GM23338 (cell line): ENCODE results near the gene MAN1C1. TPM values are rescaled to one million over a fixed set of nuclear protein-coding genes. Genes with fewer than 3 reads are reported as not detected.

Experiments
- ATAC-seq: fragments of 200-7000 bp; cut with Tn5 transposase; 3 replicates; pipeline ENCODE4 v1.9.1; 2020
- DNase-seq: peaks from one replicate; pipeline ENCODE4 v3.0.0-alpha.2; 2015; ENCODE audit warnings: low spot score
- H2AFZ ChIP-seq: fragments of 200-600 bp; sonication (generic); 2 replicates; pipeline ENCODE4 v1.8.0; 2016; ENCODE audit warnings: antibody characterized with exemption, mild to moderate bottlenecking, moderate library complexity
- H3F3A ChIP-seq: fragments of 200-600 bp; sonication (generic); replicated peaks from 2 replicates; pipeline ENCODE4 v1.8.0; 2017; ENCODE audit warnings: antibody characterized with exemption, mixed run types, low read depth
- H3K27ac ChIP-seq: fragments of 200-600 bp; sonication (generic); 2 replicates; pipeline ENCODE4 v1.6.1; 2016; ENCODE audit warnings: low read depth
- H3K27me3 ChIP-seq: fragments of 200-600 bp; sonication (generic); 2 replicates; pipeline ENCODE4 v1.8.0; 2016; ENCODE audit warnings: mild to moderate bottlenecking, mixed run types, moderate library complexity; ENCODE audit not compliant: insufficient read depth
- H3K36me3 ChIP-seq: fragments of 200-600 bp; sonication (generic); 2 replicates; pipeline ENCODE4 v1.8.0; 2016; ENCODE audit warnings: mild to moderate bottlenecking; ENCODE audit not compliant: insufficient read depth
- H3K4me1 ChIP-seq: fragments of 200-600 bp; sonication (generic); 2 replicates; pipeline ENCODE4 v1.8.0; 2016; ENCODE audit warnings: mild to moderate bottlenecking, moderate library complexity; ENCODE audit not compliant: insufficient read depth
- H3K4me2 ChIP-seq: fragments of 200-600 bp; sonication (generic); 2 replicates; pipeline ENCODE4 v1.7.1; 2017; ENCODE audit warnings: mixed run types
- H3K4me3 ChIP-seq: fragments of 200-600 bp; sonication (generic); 2 replicates; pipeline ENCODE4 v1.6.1; 2016; ENCODE audit warnings: mixed run types
- H3K79me2 ChIP-seq: fragments of 200-600 bp; sonication (generic); replicated peaks from 2 replicates; pipeline ENCODE4 v1.8.0; 2017; ENCODE audit warnings: mild to moderate bottlenecking; ENCODE audit not compliant: insufficient read depth
- H3K9me2 ChIP-seq: fragments of 200-600 bp; sonication (generic); 2 replicates; pipeline ENCODE4 v1.8.0; 2017; ENCODE audit not compliant: insufficient read depth
- H4K20me1 ChIP-seq: fragments of 200-600 bp; sonication (generic); replicated peaks from 2 replicates; pipeline ENCODE4 v1.8.0; 2017; ENCODE audit warnings: mild to moderate bottlenecking; ENCODE audit not compliant: insufficient read depth
- H3K27ac Mint-ChIP-seq: 2 replicates; pipeline ENCODE4 v1.8.0; 2020; ENCODE audit warnings: inconsistent platforms, mild to moderate bottlenecking, moderate library complexity, mixed read lengths
- H3K27me3 Mint-ChIP-seq: 3 replicates; pipeline ENCODE4 v1.8.0; 2022; ENCODE audit warnings: low read depth, mild to moderate bottlenecking, moderate library complexity, mixed read lengths, inconsistent platforms; ENCODE audit not compliant: insufficient read depth, poor library complexity
- H3K36me3 Mint-ChIP-seq: 3 replicates; pipeline ENCODE4 v1.8.0; 2021; ENCODE audit warnings: low read depth, mild to moderate bottlenecking, inconsistent platforms, moderate library complexity, mixed read lengths
- H3K4me1 Mint-ChIP-seq: 3 replicates; pipeline ENCODE4 v1.8.0; 2020; ENCODE audit warnings: mild to moderate bottlenecking, inconsistent platforms, mixed read lengths
- H3K4me3 Mint-ChIP-seq: 3 replicates; pipeline ENCODE4 v1.8.0; 2021; ENCODE audit warnings: moderate library complexity, mild to moderate bottlenecking, inconsistent platforms, mixed read lengths
- H3K9me3 Mint-ChIP-seq: 3 replicates; pipeline ENCODE4 v1.8.0; 2020; ENCODE audit warnings: moderate library complexity, mild to moderate bottlenecking, inconsistent platforms, mixed read lengths
- CREB1 ChIP-seq: fragments of 250-450 bp; sonication (Bioruptor Pico); IDR thresholded peaks from 2 replicates; pipeline ENCODE4 v1.5.0; 2020; ENCODE audit warnings: low read depth, mild to moderate bottlenecking, moderate library complexity
- CTCF ChIP-seq, 2 experiments: fragments of 200-600 bp in 1 of 2; sonication (generic) in 1 of 2; conservative IDR thresholded peaks; 2 replicates each; pipeline versions ENCODE4 v1.5.1 to v1.6.1; 2016 to 2017; ENCODE audit warnings: antibody characterized with exemption in 2 of 2, low read depth in 2 of 2, mild to moderate bottlenecking in 2 of 2, moderate library complexity in 1 of 2
- ETS1 ChIP-seq: IDR thresholded peaks from 2 replicates; pipeline ENCODE4 v1.6.1; 2016; ENCODE audit warnings: antibody characterized with exemption
- EZH2 ChIP-seq: fragments of 200-600 bp; sonication (generic); IDR thresholded peaks from one replicate; pipeline ENCODE4 v1.8.0; 2017; ENCODE audit warnings: antibody characterized with exemption, mild to moderate bottlenecking, low read depth; ENCODE audit not compliant: unreplicated experiment
- EZH2phosphoT487 ChIP-seq: fragments of 200-600 bp; sonication (generic); IDR thresholded peaks from one replicate; pipeline ENCODE4 v1.8.1; 2018; ENCODE audit warnings: antibody characterized with exemption; ENCODE audit not compliant: unreplicated experiment
- JUNB ChIP-seq: IDR thresholded peaks from one replicate; pipeline ENCODE4 v1.6.1; 2016; ENCODE audit warnings: antibody characterized with exemption; ENCODE audit not compliant: unreplicated experiment
- NANOG ChIP-seq: IDR thresholded peaks from 2 replicates; pipeline ENCODE4 v1.6.1; 2016; ENCODE audit warnings: antibody characterized with exemption, borderline replicate concordance
- POLR2AphosphoS5 ChIP-seq: IDR thresholded peaks from 2 replicates; pipeline ENCODE4 v1.6.1; 2016; ENCODE audit warnings: antibody characterized with exemption, low read depth
- STAT1 ChIP-seq: IDR thresholded peaks from one replicate; pipeline ENCODE4 v1.6.1; 2016; ENCODE audit warnings: antibody characterized with exemption; ENCODE audit not compliant: unreplicated experiment
- ZNF114 ChIP-seq: fragments of 250-450 bp; sonication (Bioruptor Pico); IDR thresholded peaks from 2 replicates; pipeline ENCODE4 v1.5.0; 2020; ENCODE audit warnings: mild to moderate bottlenecking, moderate library complexity
- ZNF331 ChIP-seq: fragments of 250-450 bp; sonication (Bioruptor Pico); IDR thresholded peaks from 2 replicates; pipeline ENCODE4 v1.5.0; 2020; ENCODE audit warnings: low read depth, mild to moderate bottlenecking, moderate library complexity
- polyA plus RNA-seq: library from polyadenylated mRNA; unstranded; fragments of >200 nt; fragmentation: Nextera tagmentation; extraction: Ambion mirVana; gene quantifications from 2 replicates; pipeline ENCODE4 v1.2.1, GENCODE V29; 2016
- total RNA-seq: library from RNA; depleted of rRNA; stranded (reverse); fragments of >200 nt; shearing (Covaris generic); gene quantifications from 2 replicates; pipeline ENCODE4 v1.2.3, GENCODE V29; 2014
- TF ChIP-seq, protein P1 (sequence below): IDR thresholded peaks from one replicate; pipeline ENCODE4 v1.6.1; 2018; ENCODE audit warnings: antibody characterized with exemption; ENCODE audit not compliant: unreplicated experiment

The MAN1C1 gene
- total and polyA plus RNA-seq, 2 experiments from 2014 or later: 5.4 to 13.6 TPM

DNA sequence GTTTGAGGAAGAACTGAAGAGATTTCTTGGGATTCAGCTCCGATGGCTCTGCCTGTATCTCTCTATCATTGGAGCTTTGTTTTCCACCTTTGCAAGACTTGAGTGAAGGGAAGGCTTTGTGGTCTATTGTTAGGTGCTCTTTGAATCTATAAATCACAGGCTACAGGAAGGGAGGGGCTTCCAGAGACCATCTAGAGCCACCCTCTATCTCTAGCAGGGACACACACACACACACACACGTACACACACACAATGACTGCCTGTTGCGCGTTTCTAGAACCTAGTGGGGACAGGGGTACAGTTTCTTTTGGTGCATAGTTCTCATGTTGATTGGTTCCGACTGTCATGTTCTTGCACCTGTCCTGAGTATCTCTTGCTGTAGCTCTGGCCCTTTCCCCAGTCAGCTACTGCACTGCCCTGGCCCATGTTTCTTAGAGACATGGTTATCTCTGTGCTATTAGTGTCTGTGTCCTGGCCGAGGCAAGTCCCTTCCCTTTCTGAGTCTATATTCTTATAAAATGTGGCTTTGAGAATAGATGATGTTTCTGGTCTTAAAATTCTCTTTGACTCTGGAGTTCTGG lies 60.7 kb downstream of the MAN1C1 start:
- no peak overlapping the region for H3K27ac ChIP-seq
- peaks cover 9% of the 10 kb centered on the region for H3K4me1 ChIP-seq
- H3K9me3 Mint-ChIP-seq: no peaks in the 10 kb centered on the region; the same call in 2 of the 3 replicates
- no peak overlapping the region for H3K27ac Mint-ChIP-seq
- no peak for ATAC-seq
- no peak for DNase-seq
- H3K4me3 Mint-ChIP-seq: no peak overlapping the region
- H3K36me3 ChIP-seq: no peaks in the 10 kb centered on the region
- H3K36me3 Mint-ChIP-seq: no peaks in the 10 kb centered on the region
- H3K27me3 ChIP-seq: no peaks in the 10 kb centered on the region
- H3K27me3 Mint-ChIP-seq: peaks cover 9% of the 10 kb centered on the region
- peaks cover 26% of the 10 kb centered on the region for H3K4me1 Mint-ChIP-seq
- no peaks in the 10 kb centered on the region for H4K20me1 ChIP-seq
- no peaks in the 10 kb centered on the region for H3K79me2 ChIP-seq
- no peak overlapping the region for H3K4me3 ChIP-seq
- TF ChIP-seq STAT1: no peak
- no peak for TF ChIP-seq NANOG
- TF ChIP-seq ZNF331 (CRISPR knock-in tag): no peak
- no peak for TF ChIP-seq ETS1
- TF ChIP-seq JUNB: no peak
- TF ChIP-seq, protein P1, sequence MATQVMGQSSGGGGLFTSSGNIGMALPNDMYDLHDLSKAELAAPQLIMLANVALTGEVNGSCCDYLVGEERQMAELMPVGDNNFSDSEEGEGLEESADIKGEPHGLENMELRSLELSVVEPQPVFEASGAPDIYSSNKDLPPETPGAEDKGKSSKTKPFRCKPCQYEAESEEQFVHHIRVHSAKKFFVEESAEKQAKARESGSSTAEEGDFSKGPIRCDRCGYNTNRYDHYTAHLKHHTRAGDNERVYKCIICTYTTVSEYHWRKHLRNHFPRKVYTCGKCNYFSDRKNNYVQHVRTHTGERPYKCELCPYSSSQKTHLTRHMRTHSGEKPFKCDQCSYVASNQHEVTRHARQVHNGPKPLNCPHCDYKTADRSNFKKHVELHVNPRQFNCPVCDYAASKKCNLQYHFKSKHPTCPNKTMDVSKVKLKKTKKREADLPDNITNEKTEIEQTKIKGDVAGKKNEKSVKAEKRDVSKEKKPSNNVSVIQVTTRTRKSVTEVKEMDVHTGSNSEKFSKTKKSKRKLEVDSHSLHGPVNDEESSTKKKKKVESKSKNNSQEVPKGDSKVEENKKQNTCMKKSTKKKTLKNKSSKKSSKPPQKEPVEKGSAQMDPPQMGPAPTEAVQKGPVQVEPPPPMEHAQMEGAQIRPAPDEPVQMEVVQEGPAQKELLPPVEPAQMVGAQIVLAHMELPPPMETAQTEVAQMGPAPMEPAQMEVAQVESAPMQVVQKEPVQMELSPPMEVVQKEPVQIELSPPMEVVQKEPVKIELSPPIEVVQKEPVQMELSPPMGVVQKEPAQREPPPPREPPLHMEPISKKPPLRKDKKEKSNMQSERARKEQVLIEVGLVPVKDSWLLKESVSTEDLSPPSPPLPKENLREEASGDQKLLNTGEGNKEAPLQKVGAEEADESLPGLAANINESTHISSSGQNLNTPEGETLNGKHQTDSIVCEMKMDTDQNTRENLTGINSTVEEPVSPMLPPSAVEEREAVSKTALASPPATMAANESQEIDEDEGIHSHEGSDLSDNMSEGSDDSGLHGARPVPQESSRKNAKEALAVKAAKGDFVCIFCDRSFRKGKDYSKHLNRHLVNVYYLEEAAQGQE: no peak
- TF ChIP-seq CTCF (conservative IDR thresholded peaks at IDR 0.05; ENCODE audit: low read depth in 2 of 2): no peak
- no peak for TF ChIP-seq EZH2phosphoT487
- no peak for TF ChIP-seq ZNF114 (CRISPR knock-in tag)
- H2AFZ ChIP-seq: no peak overlapping the region
- H3K4me2 ChIP-seq: no peak overlapping the region
- no peaks in the 10 kb centered on the region for H3K9me2 ChIP-seq
- H3F3A ChIP-seq: no peaks in the 10 kb centered on the region

GRCh38 chr1:25679171-25679570 lies 62.6 kb downstream of the MAN1C1 start:
- H3K27ac Mint-ChIP-seq: no peak overlapping the region
- ATAC-seq: no peak

More at GRCh38 chr1:25679171-25679570, 62.6 kb downstream of the MAN1C1 start:
- H3K36me3 Mint-ChIP-seq: no peaks in the 10 kb centered on the region
- no peak overlapping the region for H3K4me3 ChIP-seq
- peaks cover 12% of the 10 kb centered on the region for H3K27me3 Mint-ChIP-seq
- no peaks in the 10 kb centered on the region for H3K27me3 ChIP-seq
- no peak overlapping the region for H2AFZ ChIP-seq
- no peaks in the 10 kb centered on the region for H3F3A ChIP-seq
- no peak for TF ChIP-seq NANOG
- no peak for TF ChIP-seq ZNF114 (CRISPR knock-in tag)
- no peak for TF ChIP-seq CREB1 (CRISPR knock-in tag)
- no peak for TF ChIP-seq ETS1
- TF ChIP-seq CTCF (conservative IDR thresholded peaks at IDR 0.05; ENCODE audit: low read depth in 2 of 2): no peak
- TF ChIP-seq EZH2phosphoT487: no peak
- TF ChIP-seq ZNF331 (CRISPR knock-in tag): no peak
- no peak for TF ChIP-seq EZH2
- TF ChIP-seq STAT1: no peak
- no peak for TF ChIP-seq POLR2AphosphoS5
- H3K9me3 Mint-ChIP-seq: no peaks in the 10 kb centered on the region; the same call in 2 of the 3 replicates
- H3K27ac ChIP-seq: no peak overlapping the region
- no peaks in the 10 kb centered on the region for H3K79me2 ChIP-seq
- H3K4me3 Mint-ChIP-seq: no peak overlapping the region
- H3K36me3 ChIP-seq: no peaks in the 10 kb centered on the region
- H3K4me2 ChIP-seq: no peak overlapping the region
- H3K4me1 ChIP-seq: peaks cover 15% of the 10 kb centered on the region
- H4K20me1 ChIP-seq: no peaks in the 10 kb centered on the region
- no peak for DNase-seq
- no peaks in the 10 kb centered on the region for H3K9me2 ChIP-seq
- peaks cover 32% of the 10 kb centered on the region for H3K4me1 Mint-ChIP-seq
